GM18873 (cell line): ENCODE results near the gene SEMA4B.
A peak's percentile ranks its signal among the peaks of the same experiment; 100 is the strongest.
"Not testable (repeated sequence)": the region's sequence is repeated elsewhere in the genome, so short reads cannot be mapped to it uniquely, and the experiment has no call there.

Source experiments
- ATAC-seq: cut with Tn5 transposase; IDR thresholded peaks from one replicate; pipeline ENCODE4 v1.9.1; 2021; ENCODE audit warnings: mild to moderate bottlenecking, moderate library complexity, moderate number of reproducible peaks; ENCODE audit not compliant: unreplicated experiment, low FRiP score

Gene SEMA4B

DNA sequence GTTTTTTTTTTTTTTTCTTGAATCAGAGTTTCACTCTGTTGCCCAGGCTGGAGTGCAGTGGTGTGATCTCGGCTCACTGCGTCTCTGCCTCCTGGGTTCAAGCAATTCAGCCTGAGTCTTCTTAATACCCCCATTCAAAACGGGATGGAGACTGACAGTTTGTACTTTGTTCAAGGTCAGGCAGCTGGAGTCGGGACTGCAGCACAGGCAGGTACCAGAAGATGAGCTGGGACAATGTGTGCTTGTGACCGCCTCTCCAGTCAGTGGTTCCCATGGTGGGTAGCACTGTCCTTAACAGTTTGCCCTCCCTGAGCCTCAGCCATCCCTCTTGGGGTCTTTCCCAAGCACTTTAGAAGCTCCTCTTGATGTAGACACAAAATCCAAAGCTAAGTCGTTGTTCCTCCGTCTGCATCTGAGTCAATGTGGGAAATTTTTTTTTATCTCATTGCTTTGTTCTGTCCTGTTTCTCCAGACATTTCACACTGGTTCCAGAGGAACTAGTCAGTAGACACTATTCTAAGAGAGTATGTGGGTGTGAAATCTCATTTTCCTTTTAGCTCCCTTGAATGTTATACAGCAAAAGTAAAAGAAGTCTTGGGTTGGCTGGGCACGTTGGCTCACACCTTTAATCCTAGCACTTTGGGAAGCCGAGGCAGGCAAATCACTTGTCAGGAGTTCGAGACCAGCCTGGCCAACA is 43.0 kb downstream of the SEMA4B start:
- no peak for ATAC-seq

DNA sequence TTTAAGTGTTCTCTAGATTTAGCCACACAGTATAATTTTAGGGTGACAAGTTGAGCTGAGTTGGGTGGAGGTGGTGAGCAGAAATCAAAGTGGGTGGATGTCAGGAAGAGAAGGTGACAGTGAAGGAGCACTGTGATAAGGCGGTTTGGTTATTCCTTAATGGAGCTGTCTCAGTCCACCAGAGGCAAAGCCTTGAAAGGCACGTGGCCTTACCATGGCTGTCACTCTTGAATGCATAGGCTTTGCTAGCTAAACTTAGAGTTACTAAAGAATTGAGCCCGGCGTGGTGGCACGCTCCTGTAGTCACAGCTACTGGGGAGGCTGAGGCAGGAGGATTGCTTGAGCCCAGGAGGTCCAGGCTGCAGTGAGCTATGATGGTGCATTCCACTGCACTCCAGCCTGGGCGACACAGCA is 47.7 kb downstream of the SEMA4B start:
- ATAC-seq: no peak

DNA sequence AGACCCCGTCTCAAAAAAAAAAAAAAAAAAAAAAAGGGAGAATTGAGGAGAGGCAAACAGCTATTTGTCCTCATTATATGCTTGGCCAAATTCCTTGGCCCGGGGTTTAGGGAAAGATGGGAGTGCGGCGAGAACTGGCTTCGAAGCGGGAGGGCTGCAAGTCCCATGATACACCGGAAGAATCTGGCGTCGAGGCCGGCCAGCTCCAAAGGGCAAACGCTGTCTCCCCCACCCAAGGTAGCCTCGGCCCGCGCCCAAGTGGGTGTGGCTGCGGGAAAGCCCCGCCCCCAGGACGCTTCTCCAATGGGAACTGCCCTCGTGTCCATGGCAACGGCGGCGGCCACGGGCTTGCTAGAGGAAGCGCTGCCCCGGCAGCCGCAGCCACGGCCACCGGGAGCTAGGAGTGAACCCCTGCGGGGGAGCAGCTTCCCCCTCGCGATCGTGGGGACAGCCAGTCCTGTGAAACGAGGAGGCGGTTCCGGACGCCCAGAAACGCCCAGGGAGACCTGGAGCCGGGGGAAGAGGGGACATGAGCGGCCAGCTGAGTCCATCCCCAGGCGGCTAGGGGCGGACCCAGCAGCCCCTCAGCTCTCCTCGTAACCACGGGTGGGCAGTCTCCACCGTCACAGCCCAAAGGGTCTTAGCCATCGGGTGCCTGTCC is 48.2 kb downstream of the SEMA4B start, which contains the start of gene TTLL13:
TTLL13 (plus strand) TSS at position 354 of the 661 bp plus-strand sequence. CDS start 1,075 bp downstream, outside the sequence.
- ATAC-seq: no peak

DNA sequence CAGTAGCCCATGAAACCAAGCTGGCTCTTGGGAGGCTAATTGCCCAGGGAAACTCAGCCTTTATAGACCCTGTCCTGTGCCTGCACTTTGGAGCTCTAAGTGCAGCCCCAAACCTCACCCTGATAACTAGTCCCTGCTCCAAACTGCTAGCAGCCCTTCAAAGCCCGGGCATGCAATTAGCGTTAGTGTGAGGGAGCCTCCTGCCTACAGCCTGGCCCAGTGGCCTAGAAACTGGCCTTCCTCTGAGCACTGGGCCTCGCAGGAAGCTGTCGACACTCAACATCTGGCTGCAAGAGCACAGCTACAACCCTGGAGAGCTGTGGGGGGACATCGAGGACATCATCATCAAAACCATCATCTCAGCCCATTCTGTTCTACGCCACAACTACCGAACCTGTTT is 56.6 kb downstream of the SEMA4B start:
- no peak for ATAC-seq

DNA sequence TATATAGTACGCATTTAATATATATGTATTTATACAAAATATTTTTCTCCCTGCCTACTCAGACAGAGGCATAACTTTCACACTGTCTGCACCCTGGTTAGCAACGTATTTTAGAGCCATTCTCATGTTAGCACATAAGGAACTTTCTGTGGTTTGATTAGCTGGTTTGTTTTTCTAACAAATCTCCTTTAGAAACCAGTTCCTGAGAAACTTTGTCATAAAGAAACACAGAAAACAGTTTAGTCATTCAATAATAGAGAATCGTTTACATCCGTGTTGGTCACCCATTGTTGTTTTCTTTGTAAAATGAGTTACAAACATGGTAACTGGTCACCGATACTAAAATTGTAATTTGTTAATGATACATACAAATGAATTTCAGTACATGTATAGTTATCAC is 58.4 kb downstream of the SEMA4B start:
- ATAC-seq: peak; percentile 65

DNA sequence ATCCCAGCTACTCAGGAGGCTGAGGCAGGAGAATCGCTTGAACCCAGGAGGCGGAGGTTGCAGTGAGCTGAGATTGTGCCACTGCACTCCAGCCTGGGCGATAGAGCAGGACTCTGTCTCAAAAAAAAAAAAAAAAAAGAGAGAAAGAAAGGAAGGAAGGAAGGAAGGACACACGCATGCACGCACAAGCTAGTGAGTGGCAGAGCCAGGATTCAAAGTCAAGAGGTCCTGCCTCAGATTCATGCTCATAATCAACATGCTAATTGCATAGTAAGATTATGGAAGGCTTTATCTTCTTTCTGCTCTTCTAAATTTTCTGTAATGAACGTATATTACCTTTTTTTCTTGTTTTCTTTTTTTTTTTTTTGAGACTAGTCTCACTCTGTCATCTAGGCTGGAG is 59.6 kb downstream of the SEMA4B start:
- ATAC-seq: not testable (repeated sequence)

DNA sequence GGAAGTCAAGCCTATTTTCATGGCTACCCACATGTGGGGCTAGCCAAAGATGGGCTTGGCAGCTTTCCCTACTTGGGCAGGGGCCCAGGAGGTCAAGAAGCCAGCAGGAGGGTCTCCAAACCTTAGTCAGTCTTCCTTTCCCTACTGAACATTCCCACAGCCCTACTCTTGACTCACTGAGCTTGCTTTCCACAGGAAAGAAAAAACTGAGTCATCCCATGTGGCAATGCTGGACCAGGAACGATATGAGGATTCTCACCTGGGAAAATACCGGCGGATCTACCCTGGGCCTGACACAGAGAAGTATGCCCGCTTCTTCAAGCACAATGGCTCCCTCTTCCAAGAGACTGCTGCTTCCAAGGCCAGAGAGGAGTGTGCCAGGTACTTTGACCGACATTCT is 60.7 kb downstream of the SEMA4B start:
- ATAC-seq: no peak

DNA sequence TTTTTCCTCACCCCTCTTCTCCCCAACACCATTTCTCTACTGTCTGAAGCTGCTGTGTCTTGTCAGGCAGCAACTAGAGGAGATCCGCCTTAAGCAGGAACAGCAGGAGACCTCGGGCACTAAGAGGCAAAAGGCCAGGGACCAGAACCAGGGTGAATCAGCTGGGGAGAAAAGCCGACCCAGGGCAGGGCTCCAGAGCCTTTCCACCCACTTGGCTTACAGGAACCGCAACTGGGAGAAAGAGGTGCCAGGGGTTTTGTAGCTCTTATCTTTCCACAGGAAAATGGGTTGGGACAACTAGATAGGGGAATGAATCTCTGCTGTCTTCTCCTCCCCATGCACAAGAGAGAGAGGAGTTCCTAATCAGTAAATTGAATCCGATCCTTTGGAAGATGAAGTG is 61.3 kb downstream of the SEMA4B start:
- no peak for ATAC-seq

DNA sequence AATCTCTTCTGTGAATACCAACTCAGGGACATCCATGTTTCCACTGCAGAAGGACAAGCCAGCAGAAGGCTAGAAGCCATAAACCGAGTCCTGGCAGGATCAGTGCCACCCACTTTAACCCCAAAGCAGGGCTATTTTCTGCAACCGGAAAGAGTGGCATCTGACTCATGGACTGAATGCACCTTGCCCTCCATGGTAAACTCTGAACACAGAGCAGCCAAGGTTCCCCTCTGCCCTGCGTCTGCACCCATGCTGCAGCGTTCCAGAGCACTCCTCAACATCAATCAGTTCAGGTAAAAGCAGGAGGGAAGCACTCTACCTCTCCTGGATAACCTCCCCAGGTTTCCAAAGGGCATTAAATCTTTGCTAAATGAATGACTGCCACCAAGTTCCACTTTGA is 63.5 kb downstream of the SEMA4B start:
- ATAC-seq: no peak

DNA sequence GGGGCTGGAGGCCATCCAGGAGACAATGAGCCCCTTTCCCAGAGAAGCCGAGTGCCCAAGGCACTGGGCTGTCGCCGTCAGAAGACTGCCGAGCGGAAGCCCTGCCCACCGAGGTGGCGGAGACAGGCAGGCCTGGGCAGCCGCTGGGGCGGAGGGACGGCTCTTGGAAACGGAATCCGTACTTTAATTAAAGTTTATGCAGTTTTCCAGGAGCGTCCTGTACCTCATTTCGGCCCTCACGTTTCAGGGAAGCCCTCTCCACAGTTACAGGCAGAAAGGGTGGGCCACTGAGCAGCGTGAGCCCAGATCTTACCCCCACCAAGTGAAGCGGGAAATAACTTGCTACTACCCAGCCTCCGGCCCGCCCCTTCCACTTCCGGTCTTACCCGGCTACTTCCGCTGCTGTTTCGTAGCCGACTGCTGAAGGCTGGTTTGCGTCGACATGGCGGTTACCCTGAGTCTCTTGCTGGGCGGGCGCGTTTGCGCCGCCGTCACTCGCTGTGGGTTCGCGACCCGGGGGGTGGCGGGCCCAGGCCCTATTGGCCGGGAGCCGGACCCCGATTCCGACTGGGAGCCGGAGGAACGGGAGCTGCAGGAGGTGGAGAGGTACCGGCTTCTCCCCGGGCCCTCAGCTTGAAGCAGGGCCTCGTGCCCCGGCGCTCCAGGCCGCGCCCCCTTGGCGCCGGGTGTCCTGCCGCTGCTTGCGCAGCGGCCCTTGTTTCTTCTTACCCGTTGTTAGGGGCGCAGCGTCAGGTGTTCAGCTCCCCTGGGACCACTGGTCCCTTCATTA is 64.3 kb downstream of the SEMA4B start, which contains the start of gene NGRN:
NGRN (plus strand) TSS at position 402 of the 790 bp plus-strand sequence; CDS start at position 443, 41 bp downstream.
- peak; percentile 95 for ATAC-seq

DNA sequence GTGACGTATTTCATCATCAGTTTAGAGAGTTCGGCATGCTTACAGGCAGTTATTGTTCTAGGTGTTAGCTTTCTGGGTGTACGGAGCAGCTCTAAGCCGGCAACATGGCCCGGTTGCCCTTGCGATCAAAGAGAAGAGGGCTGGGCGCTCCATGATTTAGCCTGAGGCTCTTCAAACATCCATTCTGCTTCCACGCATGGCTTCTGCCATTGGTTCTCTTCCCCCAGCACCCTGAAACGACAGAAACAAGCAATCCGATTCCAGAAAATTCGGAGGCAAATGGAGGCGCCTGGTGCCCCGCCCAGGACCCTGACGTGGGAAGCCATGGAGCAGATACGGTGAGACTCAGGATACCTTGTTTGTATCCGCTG is 64.9 kb downstream of the SEMA4B start:
- no peak for ATAC-seq

DNA sequence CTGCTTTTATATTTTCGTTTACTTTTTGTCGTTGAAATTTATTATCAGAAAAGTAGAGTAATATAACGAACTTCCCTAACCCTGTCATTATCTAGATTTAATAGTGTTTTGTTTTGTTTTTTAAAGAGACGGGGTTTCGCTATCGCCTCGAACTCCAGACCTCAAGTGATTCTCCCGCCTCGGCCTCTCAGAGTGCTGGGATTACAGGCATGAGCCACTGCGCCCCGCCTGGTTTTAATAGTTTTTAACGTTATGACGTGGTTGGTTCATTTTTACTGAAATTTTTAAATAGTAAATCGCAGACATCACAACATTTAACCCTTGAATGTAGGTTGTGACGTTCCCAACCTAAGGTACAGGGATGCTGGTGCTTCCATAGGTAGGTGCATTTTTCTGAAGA is 65.4 kb downstream of the SEMA4B start:
- no peak for ATAC-seq

DNA sequence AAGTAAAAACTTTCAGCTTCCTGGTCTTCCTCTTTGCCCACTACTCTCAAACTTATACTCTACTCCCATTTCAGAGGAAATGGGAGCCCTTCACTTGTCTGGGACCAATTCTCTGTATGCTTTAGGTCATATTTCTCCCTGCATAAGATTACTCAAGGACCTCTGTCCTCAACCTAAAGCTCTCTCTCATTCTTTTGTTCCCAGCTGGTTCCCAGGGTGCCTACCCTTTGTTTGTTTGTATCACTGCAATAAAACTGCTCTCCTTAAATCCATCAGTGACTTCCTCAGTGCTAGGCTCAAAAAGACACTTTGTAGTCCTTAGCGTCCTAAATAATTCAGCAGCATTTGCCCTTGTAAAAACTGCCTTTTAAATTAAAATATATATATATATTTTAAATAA is 67.3 kb downstream of the SEMA4B start:
- no peak for ATAC-seq

DNA sequence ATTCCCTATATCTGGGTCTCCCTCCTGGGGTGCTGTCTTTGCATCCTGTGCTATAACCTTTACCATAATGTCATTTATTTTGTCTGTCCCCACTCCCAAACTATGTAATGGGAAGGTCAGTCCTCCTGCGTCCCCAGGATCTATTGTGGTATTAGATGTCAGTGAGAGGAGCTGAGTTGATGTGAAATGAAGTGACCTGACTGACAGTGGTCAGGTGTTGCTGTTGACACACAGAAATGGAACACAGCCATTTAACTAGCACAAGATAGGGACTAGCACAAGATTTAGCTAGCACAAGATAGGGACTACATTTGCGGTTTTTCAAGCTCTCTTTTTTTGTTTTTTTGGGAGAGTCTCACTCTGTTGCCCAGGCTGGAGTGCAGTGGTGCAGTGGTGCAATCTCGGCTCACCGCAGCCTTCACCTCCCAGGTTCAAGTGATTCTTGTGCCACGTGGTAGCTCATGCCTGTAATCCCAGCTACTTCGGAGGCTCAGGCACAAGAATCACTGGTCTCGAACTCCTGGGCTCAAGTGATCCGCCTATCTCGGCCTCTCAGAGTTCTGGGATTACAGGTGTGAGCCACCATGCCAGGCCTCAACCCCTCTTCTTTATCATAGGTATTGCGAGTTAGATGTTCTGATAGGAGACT is 69.5 kb downstream of the SEMA4B start:
- no peak for ATAC-seq

DNA sequence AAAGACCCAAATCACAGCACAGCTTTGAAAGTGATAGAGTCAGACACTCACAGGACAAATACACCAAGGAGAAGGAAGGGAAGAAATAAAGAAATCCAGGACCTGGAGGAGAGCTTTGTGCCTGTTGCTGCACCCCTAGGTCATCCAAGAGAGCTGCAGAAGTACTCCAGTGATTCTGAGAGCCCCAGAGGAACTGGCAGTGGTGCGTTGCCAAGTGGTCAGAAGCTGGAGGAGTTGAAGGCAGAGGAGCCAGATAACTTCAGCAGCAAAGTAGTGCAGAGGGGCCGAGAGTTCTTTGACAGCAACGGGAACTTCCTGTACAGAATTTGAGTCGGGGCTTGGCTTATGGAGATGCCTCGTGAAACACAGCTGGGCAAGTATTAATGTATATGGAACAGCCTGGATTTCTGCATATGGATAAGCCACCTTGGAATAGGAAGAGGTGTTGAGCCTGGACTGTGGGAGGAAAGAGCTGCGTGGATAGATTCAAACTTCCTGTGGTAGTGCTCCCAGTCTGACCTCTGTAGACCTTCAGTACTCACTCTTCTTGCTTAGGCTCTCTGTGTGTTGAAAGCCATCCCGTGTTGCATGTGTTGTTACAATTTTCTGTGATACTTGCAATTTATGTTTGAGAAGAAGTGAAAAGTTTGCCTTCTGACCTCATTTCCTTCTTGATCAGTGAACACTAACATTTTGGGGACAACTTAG is 70.5 kb downstream of the SEMA4B start:
- ATAC-seq: no peak

DNA sequence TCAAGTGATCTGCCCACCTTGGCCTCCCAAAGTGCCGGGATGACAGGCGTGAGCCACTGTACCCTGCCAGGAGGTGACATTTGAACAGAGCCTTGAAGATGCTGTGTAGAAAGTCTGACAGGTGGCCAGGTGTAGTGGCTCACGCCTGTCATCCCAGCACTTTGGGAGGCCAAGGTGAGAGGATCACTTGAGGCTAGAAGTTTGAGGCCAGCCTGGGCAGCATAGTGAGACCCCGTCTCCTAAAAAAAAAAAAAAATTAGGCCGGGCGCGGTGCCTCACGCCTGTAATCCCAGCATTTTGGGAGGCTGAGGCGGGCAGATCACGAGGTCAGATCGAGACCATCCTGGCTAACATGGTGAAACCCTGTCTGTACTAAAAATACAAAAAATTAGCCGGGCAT is 77.3 kb downstream of the SEMA4B start:
- not testable (repeated sequence) for ATAC-seq
